Activated naive CD8-positive, alpha-beta T cell treated with anti-CD3 and anti-CD28 coated beads for 36 hours (primary cell): ENCODE measurements around the gene PDGFB. TPM values are rescaled to one million over a fixed set of nuclear protein-coding genes. Genes with fewer than 3 reads are reported as not detected.
A peak's percentile ranks its signal among the peaks of the same experiment; 100 is the strongest.

Experiments
- DNase-seq: peaks from one replicate; pipeline ENCODE4 v3.0.0; 2021
- H3K27ac Mint-ChIP-seq: one replicate; pipeline ENCODE4 v1.8.0; 2022; ENCODE audit warnings: mild to moderate bottlenecking, moderate library complexity, mixed read lengths
- H3K27me3 Mint-ChIP-seq: one replicate; pipeline ENCODE4 v1.8.0; 2022; ENCODE audit warnings: mild to moderate bottlenecking, mixed read lengths
- H3K36me3 Mint-ChIP-seq: one replicate; pipeline ENCODE4 v1.8.0; 2021; ENCODE audit warnings: mild to moderate bottlenecking, mixed read lengths
- H3K4me1 Mint-ChIP-seq: one replicate; pipeline ENCODE4 v1.8.0; 2021; ENCODE audit warnings: mixed read lengths
- H3K4me3 Mint-ChIP-seq: one replicate; pipeline ENCODE4 v1.8.0; 2022; ENCODE audit warnings: mild to moderate bottlenecking, moderate library complexity, mixed read lengths
- H3K9me3 Mint-ChIP-seq: one replicate; pipeline ENCODE4 v1.8.0; 2022; ENCODE audit warnings: mixed read lengths
- total RNA-seq, 2 experiments: library from RNA; stranded (reverse); gene quantifications; one replicate each; pipeline ENCODE4 v1.2.3, GENCODE V29; 2021

PDGFB gene
- total RNA-seq, 2 experiments from 2014 or later, result 0.35 to 0.40 TPM

GRCh38 chr22:39176714-39177455, 67.9 kb downstream of the PDGFB start:
- H3K27ac Mint-ChIP-seq, result no peak overlapping the region

GRCh38 chr22:39176143-39176713, 68.6 kb downstream of the PDGFB start:
- H3K36me3 Mint-ChIP-seq, result no peaks in the 10 kb centered on the region
- no peak for DNase-seq
- H3K4me3 Mint-ChIP-seq, result no peak overlapping the region
- H3K27ac Mint-ChIP-seq, result no peak overlapping the region
- peaks cover 33% of the 10 kb centered on the region for H3K4me1 Mint-ChIP-seq
- H3K27me3 Mint-ChIP-seq, result no peaks in the 10 kb centered on the region
- no peaks in the 10 kb centered on the region for H3K9me3 Mint-ChIP-seq

More at GRCh38 chr22:39176714-39177455, 67.9 kb downstream of the PDGFB start:
- Mint-ChIP-seq H3K27me3 (no peaks in the 10 kb centered on the region), H3K4me3 (no peak overlapping the region), H3K4me1 (peaks cover 27% of the 10 kb centered on the region), H3K9me3 (no peaks in the 10 kb centered on the region), H3K36me3 (no peaks in the 10 kb centered on the region)
- no peak for DNase-seq

GRCh38 chr22:39175353-39176142, 69.2 kb downstream of the PDGFB start:
- H3K27me3 Mint-ChIP-seq, result no peaks in the 10 kb centered on the region
- peaks cover 35% of the 10 kb centered on the region for H3K4me1 Mint-ChIP-seq
- H3K36me3 Mint-ChIP-seq, result no peaks in the 10 kb centered on the region
- DNase-seq, result no peak
- H3K4me3 Mint-ChIP-seq, result no peak overlapping the region
- no peak overlapping the region for H3K27ac Mint-ChIP-seq
- no peaks in the 10 kb centered on the region for H3K9me3 Mint-ChIP-seq

- peaks cover 35% of the 10 kb centered on the region for H3K4me1 Mint-ChIP-seq
- H3K27me3 Mint-ChIP-seq, result no peaks in the 10 kb centered on the region
- peak overlapping the region; percentile 41 for H3K4me3 Mint-ChIP-seq
- DNase-seq, result peak; percentile 63
- H3K27ac Mint-ChIP-seq, result peak overlapping the region; percentile 87
- no peaks in the 10 kb centered on the region for H3K9me3 Mint-ChIP-seq
- no peaks in the 10 kb centered on the region for H3K36me3 Mint-ChIP-seq
Observed at GRCh38 chr22:39174498-39175352, 70.1 kb downstream of the PDGFB start.

GRCh38 chr22:39173787-39174497, 70.8 kb downstream of the PDGFB start:
- no peaks in the 10 kb centered on the region for H3K9me3 Mint-ChIP-seq
- no peaks in the 10 kb centered on the region for H3K27me3 Mint-ChIP-seq
- peak overlapping the region; percentile 41 for H3K4me3 Mint-ChIP-seq
- H3K27ac Mint-ChIP-seq, result peak overlapping the region; percentile 87
- no peaks in the 10 kb centered on the region for H3K36me3 Mint-ChIP-seq
- H3K4me1 Mint-ChIP-seq, result peaks cover 35% of the 10 kb centered on the region
- peak; percentile 55 for DNase-seq

Other genes with a start within 250 kb of the PDGFB start
- gene APOBEC3C, start 230.7 kb downstream of the PDGFB start, total RNA-seq, result 10 to 100 TPM; 61.6 to 63.1 TPM
- 10 to 100 TPM; 23.1 to 24.1 TPM for gene APOBEC3D, start 223.9 kb downstream of the PDGFB start, total RNA-seq
- gene APOBEC3F, start 204.1 kb downstream of the PDGFB start, total RNA-seq, result 10 to 100 TPM; 19.4 to 20.4 TPM
- gene APOBEC3G, start 167.7 kb downstream of the PDGFB start, total RNA-seq, result 10 to 100 TPM; 44.2 to 44.3 TPM
- 1 to 10 TPM; 4.3 to 5.3 TPM for gene APOBEC3H, start 147.7 kb downstream of the PDGFB start, total RNA-seq
- 10 to 100 TPM; 11.6 to 12.5 TPM for gene CBX7, start 92.3 kb downstream of the PDGFB start, total RNA-seq
- 1,000 to 10,000 TPM; 3,164 to 3,255 TPM for gene RPL3, start 74.6 kb upstream of the PDGFB start, total RNA-seq
- gene SYNGR1, start 105.0 kb upstream of the PDGFB start, total RNA-seq, result 1 to 10 TPM; 7.4 to 9.3 TPM
- 10 to 100 TPM; 17.1 to 18.2 TPM for gene TAB1, start 154.8 kb upstream of the PDGFB start, total RNA-seq
- gene MGAT3, start 212.0 kb upstream of the PDGFB start, total RNA-seq, result 1 to 10 TPM; 1.0 to 1.2 TPM